ENCODE measurements around the gene PRKCA.
A peak's percentile ranks its signal among the peaks of the same experiment; 100 is the strongest.

The PRKCA gene

DNA sequence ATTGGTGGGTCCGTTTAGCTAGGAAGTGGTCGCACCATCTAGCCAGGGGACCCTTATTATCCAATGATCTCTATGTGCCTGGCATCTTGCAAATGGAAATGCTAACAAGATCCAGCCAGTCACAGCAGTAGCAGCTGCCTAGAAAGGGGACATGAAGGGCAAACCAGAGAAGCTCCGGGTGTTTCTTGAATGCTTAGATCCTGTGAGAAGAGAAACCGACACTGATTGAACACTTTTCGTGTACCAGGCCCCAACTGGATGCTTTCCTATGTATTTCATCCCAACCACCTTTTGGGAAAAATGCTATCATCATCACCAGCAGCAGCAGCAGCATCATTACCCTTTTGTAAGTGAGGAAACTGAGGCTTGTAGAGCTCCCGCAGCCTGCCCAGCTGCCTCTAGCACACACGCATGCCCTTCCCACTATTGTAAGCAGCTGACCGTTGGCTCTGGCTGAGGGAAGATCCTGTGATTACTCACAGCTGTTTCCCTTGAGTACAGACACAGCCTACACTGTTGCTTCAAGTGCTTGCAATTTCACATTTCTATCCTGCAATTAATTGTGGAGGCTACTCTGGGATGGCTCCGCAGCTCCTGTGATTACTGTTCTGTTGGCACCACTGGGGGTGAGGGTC lies 351.8 kb downstream of the PRKCA start:
- DNase-seq (ENCODE audit: low read depth in 2 of 2), result no peak

DNA sequence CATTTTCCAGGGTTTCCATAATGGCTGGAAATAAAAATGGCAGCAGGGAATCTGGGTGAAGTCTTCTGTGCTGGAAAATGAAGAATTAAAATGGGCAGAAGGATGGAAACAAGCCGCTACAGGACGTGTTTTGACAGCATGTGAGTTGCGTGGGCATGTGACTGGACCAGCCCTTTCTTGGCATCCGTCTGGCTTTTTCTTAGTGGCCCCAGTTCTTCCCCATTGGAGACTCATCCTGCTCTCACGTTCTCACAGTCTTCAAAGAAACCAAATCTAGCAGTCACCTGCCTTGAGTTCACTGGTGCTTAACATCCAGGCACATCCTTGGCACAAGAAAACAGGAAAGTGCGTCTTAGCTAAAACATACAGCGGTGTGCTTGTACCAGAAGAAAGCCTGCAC lies 352.4 kb downstream of the PRKCA start:
- DNase-seq (ENCODE audit: low read depth in 2 of 2), result no peak

DNA sequence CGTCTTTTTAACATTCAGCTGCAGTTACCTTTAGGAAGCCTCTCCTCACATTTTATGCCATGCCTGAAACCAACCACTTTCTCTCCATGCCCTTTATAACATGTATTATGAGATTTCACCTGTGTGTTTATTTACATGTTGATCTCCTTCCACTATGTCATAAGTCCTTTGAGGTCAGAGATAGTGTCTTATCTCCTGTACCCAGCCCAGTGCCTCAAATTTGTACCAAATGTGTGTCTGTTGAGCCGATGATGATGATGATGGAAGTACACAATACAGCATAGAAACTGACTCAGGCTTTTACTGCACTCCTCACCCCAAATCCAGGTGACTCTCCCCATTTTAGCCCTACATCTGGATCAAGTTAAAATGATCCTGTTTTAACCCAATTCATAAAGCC lies 353.0 kb downstream of the PRKCA start:
- no peak for DNase-seq (ENCODE audit: low read depth in 2 of 2)

DNA sequence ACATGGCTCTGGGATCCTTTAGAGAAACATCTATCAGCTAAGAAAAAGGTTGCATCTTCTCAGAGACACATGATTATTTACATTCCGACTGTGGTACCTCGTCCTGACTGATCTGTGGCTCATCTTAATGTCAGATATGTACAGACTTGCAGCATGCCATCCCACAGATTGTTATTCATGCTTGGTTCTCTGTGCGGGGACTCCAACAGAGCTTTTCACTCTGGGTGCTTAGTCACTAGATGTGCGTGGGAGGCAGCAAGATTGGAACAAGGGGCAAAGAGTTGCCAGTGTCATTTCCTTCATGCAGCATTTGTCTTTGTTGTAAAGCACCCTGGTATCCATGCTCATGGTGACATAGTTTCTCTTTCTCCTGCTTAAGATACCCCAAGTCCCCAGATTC lies 353.4 kb downstream of the PRKCA start:
- DNase-seq (ENCODE audit: low read depth in 2 of 2), result no peak

DNA sequence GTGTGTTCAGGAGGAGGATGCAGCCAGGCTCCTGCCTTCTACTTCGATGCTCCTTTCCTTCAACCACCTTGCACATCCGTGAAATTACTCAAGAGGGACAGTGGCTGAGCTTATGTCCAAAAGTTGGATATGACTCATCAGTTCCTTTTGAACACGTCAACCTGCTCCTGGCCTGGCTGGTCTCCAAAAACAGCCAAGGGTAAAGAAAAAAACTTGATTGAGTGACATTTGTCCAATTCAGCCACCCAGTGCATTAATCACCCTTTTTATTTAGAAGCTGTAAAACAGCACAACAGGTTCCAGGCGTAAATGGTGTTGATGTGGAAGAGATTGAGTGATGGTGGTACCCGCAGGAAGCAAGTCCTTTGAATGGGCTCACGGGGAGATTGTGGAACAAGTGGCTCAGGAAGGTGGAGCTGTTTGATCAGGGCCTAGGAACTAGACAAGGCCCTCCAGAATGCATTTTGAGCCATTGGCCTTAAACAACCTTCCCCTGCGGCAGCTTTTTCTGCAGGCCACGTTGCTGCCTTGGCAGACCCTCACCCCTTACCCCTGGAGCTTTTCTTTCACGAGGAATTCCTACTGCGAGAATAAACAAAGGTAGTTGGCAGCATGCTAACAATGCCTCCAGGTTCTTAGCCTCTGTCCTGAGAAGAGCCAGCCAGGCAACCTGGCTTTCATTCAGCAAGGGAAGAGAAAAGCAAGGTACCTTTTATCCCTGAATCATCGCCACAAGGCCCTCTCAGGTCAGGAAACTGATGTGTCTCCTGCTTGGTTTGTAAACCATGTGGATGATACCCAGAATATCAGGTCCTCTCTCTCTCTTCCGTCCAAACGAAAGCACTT lies 359.2 kb downstream of the PRKCA start:
- DNase-seq (ENCODE audit: low read depth in 2 of 2), result no peak

DNA sequence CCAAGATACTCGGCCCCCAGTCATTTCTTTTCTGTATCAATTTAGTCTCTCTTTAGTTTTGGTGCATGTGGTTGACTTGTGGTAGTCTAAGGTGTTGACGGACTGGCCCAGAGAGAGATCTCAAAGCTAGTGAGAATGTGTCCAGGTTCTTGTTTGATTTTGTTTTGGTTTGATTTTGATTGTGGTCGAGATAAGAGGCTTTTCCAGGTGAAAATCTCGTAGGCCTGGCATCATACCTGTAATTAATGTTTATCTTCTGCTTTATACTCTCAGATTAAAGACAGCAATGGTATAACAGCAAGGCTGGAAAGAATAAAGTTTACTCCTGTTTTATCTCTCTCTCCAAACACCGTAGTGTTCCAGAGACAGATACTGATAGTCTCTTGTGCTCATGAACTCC lies 360.1 kb downstream of the PRKCA start:
- DNase-seq (ENCODE audit: low read depth in 2 of 2), result no peak

DNA sequence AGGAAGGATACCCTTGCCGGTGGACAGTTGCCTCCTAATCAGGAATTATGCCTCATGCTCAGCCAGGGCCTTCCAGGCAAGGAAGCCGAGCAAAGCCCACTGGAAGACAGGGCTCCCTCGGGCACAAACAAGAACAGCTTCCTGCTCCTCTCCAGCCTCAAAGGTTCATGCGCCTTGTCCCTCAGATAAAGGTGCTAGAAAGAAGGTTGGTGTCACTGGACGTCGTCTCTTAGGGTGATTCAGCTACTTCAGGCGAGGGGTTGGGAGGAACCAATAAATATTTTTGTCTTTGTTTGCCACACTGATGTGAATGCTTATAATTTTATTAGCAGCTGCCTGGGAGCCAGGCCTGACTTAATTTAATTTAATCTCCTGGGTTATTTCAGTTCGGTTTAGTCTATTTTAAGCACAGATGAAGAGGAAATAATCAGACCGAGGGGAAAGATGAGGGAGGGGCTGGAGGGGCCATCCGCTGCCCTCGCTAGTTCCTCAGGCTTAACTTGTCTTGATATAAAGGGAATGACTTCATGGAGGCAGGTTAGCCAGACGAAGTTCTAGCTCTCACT lies 360.7 kb downstream of the PRKCA start:
- DNase-seq (ENCODE audit: low read depth in 2 of 2), result no peak

DNA sequence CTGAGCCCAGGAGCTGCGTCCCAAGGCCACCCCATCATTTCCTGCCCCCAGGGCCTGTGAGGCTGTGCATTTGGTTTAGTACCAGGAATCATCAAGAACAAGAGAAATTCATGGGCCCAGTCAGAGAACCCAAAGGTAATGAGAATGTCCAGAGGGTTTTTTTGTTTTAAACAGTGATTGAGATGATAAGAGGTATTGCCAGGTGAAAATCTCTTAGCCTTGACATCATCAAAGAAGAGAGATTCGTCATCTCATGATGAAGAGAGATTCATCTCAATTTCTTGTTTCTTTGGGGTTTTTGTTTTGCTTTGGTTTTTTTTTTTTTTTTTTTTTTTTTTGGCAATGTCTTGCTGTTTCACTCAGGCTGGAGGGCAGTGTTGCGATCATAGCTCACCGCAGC lies 361.9 kb downstream of the PRKCA start:
- no peak for DNase-seq (ENCODE audit: low read depth in 2 of 2)

DNA sequence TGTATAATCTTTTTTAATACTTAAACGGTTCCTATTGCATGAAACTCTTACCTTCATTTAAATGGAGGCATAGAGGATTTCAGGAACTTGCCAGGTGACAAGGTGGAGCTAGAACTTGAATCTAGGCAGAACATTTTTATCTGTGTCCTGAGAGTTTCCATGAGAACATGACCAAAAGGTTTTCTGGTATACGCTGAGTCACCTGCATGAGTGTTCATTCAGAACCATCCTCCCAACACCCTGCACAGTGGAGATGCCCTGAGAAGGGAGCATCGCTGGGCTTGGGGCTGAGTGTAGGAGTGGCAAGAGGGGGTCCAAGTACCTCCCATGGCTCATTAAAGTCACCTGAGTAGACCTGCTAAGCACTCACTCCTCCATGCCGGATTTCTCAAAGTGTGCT lies 362.8 kb downstream of the PRKCA start:
- no peak for DNase-seq (ENCODE audit: low read depth in 2 of 2)

DNA sequence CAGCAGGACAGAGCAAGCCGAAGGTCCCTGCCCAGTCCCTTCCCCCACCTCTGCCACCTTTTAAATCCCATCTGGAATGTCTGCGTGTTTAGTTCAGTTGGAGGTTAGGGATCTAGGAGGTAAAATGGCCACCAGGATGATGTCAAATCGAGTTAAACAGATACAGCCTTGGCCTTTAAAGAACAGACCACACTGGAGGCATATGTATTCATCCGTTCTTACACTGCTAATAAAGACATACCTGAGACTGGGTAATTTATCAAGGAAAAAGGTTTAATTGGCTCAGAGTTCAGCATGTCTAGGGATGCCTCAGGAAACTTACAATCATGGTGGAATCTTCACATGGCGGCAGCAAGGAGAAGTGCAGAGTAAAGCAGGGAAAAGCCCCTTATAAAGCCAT lies 364.7 kb downstream of the PRKCA start:
- DNase-seq (ENCODE audit: low read depth in 2 of 2), result no peak

DNA sequence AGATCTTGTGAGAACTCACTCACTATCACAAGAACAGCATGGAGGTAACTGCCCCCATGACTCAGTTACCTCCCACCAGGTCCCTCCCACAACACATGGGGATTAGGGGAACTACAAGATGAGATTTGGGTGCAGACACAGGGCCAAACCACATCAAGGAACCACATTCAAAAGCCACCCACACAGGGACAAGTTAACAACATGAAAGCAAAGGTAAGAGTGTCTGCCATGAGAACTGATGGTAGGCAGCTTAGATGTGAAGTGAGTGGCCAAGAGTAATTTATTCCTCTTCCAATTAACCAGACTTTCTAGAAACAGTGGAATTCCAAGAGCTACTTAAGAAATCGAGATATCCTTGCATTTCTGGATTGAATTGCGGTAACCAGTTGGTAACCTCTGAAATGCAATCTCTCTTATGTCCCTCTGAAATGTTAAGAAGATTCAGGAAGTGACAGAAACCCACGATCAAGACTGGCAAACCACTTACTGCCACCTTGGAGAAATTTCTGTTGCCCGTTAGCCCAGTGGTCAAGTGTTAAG lies 365.1 kb downstream of the PRKCA start:
- DNase-seq (ENCODE audit: low read depth in 2 of 2), result peak in 1 of 2 donors; percentile 18

DNA sequence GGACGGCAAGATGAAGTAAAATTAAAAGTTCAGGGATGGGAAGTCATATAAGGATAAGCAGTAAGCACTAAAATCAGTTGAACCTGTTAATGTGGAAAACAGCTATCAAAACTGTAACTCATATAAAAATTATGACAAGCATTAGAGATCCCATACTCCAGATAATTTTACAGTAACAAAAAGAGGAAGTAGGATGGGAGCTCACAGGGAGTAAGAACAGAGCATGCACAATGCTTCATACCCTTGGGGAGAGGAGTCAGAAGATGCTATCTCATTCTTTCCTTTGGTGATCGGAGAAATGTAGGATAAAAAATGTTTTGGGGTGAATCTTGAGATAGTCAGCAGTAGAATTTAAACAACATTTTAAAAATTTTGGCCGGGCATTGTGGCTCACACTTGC lies 367.8 kb downstream of the PRKCA start:
- DNase-seq (ENCODE audit: low read depth in 2 of 2), result no peak

DNA sequence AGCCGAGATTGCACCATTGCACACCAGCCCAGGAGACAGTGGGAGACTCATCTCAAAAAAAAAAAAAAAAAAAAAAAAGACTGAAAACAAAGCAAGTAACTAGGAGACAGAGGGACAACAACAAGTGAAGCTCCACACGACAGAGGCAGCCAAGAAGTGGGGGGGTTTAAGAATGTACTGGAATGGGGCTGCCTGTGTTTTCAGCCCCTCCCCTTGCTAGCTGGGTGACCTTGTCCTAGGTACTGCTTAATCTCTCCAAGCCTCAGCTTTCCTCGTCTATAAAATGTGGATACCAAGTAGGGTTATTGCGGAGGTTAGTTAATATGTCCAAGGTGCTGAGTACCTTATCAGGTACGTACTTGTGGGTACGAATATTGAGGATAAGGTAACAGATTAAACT lies 368.7 kb downstream of the PRKCA start:
- DNase-seq (ENCODE audit: low read depth in 2 of 2), result no peak

DNA sequence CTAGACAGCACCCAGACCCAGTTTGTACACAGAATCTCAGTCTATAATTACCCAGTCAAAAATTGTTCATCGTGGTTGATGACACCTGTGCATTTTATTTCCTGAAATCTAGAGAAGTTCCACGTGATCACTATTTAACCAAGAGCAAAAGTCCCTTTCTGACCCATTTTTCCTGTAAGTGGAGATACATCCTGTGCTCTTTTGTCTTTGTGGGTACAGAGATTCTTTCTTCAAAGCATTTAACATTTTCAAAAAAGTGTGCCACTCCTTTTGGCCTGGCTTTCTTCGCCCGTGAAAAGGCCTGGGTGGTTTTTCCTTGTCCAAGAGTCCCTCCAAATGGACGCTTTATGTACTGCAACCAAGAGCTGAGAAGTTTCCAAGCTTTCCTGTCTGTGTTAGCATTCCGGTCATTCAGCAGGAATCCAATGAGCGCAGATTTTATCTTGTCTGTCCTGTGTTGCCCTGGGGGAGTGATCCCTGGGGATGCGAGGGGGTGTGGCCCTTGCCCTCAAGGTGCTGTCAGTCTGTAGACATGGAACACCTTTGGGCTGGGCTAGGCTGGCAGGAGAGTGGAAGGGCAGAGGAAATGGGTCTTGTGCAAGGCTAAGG lies 371.4 kb downstream of the PRKCA start:
- DNase-seq (ENCODE audit: low read depth in 2 of 2), result peak in 1 of 2 donors; percentile 17

DNA sequence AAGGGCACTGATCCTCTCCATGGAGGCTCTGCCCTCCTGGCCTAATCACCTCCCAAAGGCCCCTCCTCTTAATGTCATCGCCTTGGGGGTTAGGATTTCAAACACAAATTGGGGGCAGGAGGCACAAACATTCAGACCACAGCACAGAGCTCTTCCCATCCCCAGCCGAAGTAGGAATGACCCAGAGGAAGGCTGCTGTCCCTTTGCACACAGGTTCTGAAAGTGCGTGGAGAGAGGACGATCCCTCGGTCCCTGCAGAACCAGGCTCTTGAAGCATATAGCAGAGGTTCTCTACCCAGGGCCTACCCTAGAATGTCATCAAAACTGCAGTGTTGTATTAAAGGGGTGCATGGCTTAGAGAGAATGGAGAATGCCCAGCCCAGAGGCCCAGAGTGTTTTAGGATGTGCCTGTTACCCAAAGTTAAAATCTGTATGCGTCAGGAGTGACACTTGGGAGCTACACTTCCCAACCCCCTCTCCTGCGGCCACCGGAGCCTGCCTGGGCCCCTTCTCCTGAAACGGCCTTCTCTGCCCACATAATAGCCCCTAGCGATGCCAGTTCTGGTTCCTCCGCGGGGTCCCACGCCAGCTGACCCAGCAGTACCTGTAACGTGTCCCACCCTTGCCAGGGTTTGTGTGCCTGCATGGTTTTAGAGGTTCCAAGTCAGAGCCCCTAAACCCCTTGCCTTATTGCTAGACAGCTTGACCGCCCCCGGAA lies 373.0 kb downstream of the PRKCA start:
- no peak for DNase-seq (ENCODE audit: low read depth in 2 of 2)

DNA sequence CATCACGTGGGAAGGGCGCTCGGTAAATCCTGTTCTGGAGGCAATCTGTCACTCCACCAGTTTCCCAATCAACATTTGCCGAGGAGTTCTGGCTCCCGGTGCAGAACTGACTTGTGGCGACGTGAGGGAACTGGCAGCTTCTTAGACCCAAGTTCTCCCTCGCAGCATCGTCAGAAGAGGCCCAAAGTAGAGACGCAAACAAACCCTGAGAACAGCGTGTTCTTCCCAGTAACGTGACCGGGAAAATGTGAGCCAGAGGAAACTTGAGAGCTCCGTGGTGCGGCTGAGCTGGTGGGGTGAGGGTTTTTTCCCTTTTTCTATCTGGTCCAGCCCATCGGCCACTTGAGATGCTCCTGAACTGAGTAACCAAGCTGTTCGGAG lies 373.6 kb downstream of the PRKCA start:
- no peak for DNase-seq (ENCODE audit: low read depth in 2 of 2)

DNA sequence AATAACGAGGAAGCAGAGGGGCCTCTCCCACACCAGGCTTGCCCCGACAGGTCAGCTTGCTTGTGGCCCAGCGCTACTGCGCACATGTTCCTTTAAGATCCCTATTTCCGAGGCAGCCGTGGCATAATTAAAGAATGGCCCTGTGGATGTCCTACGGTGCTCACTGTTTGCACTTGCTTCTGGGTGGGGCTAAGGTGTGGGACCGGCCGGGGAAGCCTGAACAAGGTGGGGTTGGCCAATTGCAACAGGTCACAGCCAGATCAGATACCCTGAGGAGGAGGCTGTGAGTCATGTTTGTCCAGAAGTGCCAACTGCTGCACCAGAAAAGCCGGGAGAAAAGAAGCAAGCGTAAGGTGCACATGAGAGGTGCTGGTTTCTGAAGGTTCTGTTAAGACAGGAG lies 374.0 kb downstream of the PRKCA start:
- no peak for DNase-seq (ENCODE audit: low read depth in 2 of 2)

DNA sequence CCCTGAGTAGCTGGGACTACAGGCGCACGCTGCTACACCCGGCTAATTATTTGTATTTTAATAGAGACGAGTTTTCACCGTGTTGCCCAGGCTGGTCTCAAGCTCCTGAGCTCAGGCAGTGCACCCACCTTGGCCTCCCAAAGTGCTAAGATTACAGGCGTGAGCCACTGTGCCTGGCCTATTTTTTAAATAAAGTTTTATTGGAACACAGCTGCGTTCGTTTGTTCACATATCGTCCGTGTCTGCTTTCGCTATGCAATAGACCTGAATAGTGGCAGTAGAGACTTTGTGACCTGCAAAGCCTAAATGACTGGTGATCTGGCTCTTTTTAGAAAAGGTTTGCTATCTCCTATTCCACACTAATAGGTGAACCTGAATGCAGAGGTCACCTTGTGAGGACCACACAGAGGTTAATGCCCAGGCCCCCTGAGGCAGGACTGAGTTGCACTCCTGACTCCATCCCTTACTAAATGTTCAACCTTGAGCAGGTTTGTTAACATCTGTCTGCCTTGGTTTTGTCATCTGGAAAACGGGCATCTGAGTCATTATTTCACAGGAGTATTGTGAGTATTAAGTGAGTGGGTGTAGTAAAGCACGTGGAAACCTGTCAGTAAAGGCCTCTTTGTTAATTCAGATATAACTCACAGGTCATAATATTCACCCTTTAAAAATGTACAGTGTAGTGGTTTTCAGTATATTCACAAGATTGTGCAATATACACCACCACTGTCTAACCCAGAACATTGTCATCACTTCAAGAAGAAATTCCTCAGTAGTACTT lies 375.0 kb downstream of the PRKCA start:
- DNase-seq (ENCODE audit: low read depth in 2 of 2), result no peak

DNA sequence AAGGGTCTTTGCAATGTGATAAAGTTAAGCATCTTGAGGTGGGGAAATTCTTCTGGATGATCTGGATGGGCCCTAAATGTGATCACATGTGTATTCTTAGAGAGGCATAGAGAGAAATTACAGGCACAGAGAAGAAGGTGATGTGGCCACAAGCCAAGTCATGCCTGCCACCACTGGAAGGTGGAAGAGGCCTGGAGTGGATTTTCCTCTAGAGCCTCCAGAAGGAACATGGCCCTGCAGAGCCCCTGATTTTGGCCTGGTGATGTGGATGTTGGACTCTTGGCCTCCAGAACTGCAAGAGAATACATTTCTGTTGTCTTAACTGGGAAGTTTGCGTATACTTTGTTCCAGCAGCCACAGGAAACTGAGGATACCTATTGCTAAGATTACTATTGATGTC lies 375.6 kb downstream of the PRKCA start:
- DNase-seq (ENCODE audit: low read depth in 2 of 2), result no peak

DNA sequence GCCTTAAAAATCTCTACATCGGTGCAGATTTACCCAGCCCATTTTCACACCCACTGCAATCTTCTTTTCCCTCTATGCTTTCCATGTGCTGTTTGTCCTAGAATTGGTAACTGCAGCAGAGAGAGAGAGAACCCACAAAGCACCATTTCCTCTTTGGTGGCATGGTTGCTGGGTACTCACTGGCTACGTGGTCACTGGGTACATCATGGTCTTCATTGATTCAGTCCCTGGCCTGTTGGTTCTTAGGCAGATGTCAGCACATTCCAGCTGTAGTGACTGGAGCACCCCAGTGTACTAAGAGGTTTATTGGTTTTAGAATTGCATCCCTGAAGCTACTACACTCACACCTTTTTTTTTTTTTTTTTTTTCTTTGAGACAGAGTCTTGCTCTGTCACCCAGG lies 376.4 kb downstream of the PRKCA start:
- DNase-seq (ENCODE audit: low read depth in 2 of 2), result no peak
